Measurements from ENCODE around the gene ELFN2.

Gene ELFN2

DNA sequence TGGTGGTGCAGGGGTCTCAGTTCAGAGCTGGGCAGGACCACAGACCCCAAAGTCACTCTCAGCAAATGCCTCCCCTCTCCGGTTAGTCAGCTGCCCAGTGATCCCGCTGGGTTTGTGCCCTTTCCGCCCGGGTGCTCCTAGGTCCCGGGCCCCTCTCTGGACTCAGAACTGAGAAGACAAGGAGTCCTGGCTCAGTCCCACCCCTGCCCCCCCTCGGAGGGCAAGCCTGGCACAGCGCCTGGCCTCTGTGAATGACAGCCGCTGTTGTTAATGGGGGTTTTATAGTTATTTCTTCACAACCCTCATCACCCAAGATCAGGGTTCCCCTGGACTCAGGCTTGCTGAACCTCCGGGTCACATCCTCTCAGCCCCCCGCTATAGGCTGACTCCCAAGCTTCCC, 47.6 kb downstream of the ELFN2 start:
- no peak for DNase-seq

DNA sequence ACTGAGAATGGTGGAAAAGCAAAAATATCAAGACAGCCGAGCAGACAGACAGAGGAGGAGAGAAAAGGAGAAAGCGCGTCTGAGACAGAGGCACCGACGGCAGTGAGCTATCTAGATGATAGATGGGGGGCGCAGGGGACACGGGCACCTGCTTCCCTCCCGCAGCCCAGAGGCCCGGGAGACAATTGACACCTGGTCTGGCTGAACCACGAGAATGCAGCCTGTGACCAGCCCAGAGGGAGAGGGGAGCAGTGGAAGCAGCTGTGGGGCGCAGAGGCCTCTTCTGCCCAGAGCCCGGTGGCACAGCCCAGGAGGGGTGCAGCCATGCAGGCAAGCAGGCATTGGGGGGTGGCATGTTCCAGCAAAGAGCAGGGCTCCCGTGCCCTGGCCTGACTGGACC, 48.2 kb downstream of the ELFN2 start:
- no peak for DNase-seq

- no peak for DNase-seq
These were observed 48.6 kb downstream of the ELFN2 start for GRCh38 chr22:37378642-37379058.

GRCh38 chr22:37377927-37378326, 49.4 kb downstream of the ELFN2 start:
- no peak for DNase-seq

DNA sequence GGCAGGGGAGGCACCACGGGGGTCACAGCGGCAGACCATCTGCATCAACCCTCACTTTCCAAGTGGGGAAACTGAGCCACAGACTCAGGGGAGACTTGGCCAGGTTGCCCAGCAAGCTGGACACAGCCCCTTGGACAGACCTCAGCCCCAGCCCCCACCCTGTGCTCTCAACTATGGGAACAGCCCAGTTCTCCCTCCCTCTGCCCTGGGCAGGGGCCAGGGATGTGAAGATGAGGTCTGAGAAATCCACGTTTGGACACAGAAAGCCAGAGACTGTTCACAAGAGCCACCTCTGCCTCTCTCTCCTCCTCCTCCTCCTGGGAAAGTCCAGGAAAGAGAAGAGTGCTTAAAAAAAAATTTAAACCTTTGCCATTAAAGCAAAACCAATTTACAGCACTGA, 50.1 kb downstream of the ELFN2 start:
- DNase-seq, result no peak

DNA sequence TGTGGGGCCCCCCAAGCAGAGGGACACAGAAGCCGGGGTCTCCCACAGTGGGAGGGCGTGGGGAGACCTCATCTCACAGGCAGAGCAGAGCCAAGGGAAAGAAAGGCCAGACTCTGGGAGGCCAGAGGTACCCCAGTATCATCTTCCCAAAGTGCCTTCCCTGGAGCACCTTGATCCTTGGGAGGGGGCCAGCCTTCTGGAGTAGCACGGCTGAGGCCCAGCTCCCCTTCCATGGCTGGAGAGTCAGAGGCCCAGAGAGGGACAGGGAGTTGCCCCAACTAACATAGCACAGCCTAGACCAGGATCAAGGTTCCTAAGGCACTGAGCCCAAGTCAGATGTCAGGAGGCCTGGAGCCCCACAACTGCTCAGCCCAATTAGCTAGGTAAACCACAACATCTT, 50.6 kb downstream of the ELFN2 start:
- no peak for DNase-seq

- DNase-seq, result peak in 1 of 2 experiments; percentile 6
These were observed 51.5 kb downstream of the ELFN2 start for GRCh38 chr22:37375801-37376200.

DNA sequence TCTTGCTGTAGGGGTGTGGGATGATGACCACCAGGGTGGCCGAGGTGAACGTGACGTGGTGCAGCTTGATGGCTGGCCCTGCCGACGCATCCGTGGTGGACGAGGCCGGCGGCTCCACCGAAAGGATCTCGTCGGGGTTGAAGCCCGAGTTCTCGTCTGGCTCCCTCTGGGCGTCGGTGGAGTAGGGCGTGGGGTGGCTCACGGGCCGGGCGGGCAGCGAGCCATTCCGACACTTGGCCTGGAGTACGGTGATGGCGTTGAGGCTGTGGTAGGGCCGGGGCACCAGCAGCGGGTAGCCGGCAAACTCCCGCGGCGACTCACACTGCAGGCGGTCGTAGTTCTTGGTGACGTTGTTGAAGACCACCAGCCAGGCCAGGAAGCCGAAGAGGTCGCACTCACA, 52.7 kb downstream of the ELFN2 start:
- no peak for DNase-seq

GRCh38 chr22:37373451-37373850, 53.8 kb downstream of the ELFN2 start:
- DNase-seq, result no peak

DNA sequence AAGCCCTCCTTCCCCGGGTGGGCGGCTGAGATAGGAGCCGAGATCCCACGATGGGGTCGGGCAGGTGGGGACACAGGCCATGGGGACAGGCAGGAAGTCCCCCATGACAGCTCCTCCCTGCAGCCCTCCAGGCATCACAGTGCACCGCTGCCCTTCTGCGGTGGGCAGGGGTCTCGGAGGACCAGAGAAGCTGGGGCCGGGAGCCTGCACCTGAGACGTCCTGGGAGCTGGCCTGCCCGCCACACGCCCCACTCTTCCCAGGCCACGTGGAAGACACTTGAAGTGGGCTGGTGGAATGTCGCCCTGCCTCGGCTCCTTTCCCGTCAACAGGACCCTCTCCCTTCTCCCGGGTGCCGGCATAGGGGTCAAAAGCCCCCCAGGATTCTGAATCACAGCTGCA, 55.4 kb downstream of the ELFN2 start:
- no peak for DNase-seq

DNA sequence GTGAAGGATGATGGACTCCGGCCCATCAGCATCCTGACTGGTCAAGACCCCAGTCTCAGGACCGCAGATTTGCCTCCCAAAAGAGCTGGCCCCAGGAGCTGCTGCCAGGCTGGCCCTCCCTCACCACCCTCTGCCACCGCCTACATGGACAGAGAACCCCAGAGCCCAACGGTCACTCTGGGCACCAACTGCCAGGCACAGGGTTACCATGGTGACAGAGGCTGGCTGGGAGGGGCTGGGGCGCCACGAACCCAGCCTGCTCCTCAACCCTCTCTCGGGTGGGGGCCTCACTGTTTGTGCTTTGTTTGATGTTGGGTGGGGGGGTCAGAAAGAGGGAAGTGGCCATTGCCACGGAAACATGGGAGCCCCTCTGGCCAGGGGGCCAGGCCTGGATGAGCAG, 55.8 kb downstream of the ELFN2 start:
- DNase-seq, result no peak

- peak; percentile 48 to 49 for DNase-seq
These were observed 56.8 kb downstream of the ELFN2 start for GRCh38 chr22:37370306-37370979.

- no peak for DNase-seq
These were observed 57.8 kb downstream of the ELFN2 start for GRCh38 chr22:37369483-37369882.

GRCh38 chr22:37368058-37368457, 59.2 kb downstream of the ELFN2 start:
- peak in 1 of 2 experiments; percentile 8 for DNase-seq

- no peak for DNase-seq
These were observed 60.7 kb downstream of the ELFN2 start for GRCh38 chr22:37366601-37367000.

GRCh38 chr22:37365950-37366349, 61.3 kb downstream of the ELFN2 start:
- DNase-seq, result no peak

DNA sequence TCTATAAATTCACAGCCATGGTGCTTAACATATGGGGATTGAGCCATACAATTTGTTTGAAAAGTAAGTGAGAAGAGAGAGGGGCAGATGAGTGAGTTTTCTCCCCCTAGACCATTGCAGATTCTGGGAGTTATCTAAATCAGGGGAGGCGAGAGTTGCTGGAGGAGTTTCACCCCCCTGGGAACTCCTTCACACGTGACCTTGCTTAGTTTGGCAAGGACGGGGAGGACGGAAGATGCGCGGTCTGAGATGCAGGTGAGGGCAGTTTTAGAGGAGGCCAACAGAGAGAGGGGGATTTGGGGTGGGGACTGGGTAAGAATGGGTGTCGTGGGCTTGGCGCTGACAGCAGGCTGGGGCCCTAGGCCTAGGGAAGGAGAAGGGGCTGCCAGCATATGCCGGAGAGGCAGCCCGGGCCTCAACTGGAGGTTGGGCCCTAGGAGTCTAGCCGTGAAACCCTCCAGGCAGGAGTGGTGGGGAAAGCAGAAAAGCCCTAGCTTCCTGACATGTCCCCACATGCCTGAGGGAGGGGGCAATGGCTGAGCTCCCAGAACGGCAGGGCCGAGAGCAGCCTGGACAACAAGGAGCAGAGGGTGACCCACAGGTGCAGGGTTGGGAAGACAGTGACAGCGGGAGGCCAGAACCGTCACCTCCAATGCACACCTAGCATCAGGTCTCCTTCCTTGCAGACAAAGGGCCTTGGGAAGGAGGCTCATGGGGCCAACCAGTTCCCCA, 63.9 kb downstream of the ELFN2 start:
- no peak for DNase-seq

DNA sequence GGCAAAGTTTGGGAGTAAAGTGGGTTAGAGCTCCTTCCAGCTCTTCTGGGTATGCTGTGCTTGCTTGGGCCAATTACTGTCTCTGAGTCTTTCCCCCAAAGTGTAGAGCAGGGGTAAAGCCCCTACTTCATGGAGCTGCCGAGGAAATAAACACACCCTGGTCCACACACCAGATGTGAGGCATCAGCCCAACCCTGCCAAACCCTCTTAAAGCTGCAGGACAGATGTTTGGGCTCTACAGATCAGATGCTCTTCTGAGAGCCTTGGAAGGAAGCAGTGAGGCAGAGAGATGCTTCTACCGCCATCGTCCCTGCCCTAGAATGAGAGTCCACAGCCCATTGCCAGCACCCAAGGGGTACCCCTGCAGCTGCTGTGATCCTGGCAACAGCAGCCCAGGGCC, 64.7 kb downstream of the ELFN2 start:
- DNase-seq, result no peak

DNA sequence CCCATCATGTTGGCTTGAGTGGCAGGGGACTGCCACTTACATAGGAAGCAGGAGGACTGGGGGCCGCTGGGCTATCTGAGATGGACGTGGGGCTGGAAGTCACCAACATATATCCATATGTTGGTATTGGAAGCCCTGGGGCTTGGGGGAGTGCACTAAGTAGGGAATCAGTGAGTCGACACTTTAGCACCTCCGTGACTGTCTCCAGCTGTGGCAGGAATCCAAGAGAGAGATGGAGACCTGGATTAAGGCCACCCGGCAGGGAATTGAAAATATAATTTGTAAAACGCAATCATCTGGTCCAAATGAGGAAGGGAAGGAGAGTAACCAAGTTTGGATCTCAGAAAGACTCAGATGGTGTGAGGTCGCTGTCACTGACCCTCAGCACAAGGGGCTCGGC, 68.4 kb downstream of the ELFN2 start:
- no peak for DNase-seq

GRCh38 chr22:37358386-37358785, 68.9 kb downstream of the ELFN2 start:
- no peak for DNase-seq

GRCh38 chr22:37357446-37358075, 69.7 kb downstream of the ELFN2 start:
- no peak for DNase-seq

- no peak for DNase-seq
These were observed 70.4 kb downstream of the ELFN2 start for GRCh38 chr22:37356922-37357321.

DNA sequence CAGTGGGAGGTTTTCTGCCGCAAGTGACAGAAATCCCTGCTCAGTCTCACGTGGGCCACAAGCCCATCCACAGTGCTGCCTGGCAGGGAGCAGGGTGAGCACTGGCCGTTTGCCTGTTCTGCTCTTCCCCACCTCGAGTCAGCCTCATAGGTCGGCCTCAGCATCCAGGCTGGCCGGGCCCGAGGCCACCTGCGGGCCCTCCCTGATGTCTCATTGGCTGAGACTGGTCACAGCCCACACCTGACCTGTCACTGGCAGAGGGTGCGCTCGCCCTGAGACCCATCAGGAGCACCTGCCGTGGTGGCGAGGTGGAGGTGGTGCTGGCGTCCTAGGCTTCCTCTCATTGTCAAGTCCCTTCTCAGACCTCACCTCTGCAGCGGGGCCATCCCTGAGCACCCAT, 72.1 kb downstream of the ELFN2 start:
- DNase-seq, result no peak

GRCh38 chr22:37354670-37355069, 72.6 kb downstream of the ELFN2 start:
- DNase-seq, result no peak
